ENCODE results near the gene PI16.
"Not testable (repeated sequence)": the region's sequence is repeated elsewhere in the genome, so short reads cannot be mapped to it uniquely, and the experiment has no call there.

PI16 gene

DNA sequence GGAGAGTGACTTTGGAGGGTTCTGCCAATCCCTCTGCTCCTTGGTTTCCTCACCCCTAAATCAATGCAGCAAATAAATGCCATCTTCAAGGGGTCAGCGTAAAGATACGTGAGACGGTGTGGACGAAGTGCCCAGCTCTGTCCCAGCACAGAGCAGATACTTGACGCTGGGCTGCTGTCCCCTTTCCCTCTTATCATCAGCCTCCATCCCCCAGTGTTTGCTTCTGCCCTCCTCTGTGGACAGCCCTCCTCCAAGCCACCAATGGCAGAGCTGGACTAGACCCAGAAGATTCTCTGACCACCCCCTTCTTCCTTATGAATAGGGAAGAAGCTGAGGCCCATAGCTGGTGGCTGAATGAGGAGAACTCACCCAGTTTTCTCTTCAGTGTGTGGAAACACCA lies 17.7 kb upstream of the PI16 start:
- no peak overlapping the region for H3K27ac ChIP-seq
- TF ChIP-seq, protein P1, sequence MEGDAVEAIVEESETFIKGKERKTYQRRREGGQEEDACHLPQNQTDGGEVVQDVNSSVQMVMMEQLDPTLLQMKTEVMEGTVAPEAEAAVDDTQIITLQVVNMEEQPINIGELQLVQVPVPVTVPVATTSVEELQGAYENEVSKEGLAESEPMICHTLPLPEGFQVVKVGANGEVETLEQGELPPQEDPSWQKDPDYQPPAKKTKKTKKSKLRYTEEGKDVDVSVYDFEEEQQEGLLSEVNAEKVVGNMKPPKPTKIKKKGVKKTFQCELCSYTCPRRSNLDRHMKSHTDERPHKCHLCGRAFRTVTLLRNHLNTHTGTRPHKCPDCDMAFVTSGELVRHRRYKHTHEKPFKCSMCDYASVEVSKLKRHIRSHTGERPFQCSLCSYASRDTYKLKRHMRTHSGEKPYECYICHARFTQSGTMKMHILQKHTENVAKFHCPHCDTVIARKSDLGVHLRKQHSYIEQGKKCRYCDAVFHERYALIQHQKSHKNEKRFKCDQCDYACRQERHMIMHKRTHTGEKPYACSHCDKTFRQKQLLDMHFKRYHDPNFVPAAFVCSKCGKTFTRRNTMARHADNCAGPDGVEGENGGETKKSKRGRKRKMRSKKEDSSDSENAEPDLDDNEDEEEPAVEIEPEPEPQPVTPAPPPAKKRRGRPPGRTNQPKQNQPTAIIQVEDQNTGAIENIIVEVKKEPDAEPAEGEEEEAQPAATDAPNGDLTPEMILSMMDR (IDR thresholded peaks at IDR 0.05), result no peak
- no peak for TF ChIP-seq ZFX (IDR thresholded peaks at IDR 0.05; ENCODE audit: borderline replicate concordance)

- no peak overlapping the region for H3K27ac ChIP-seq
- TF ChIP-seq ZFX (IDR thresholded peaks at IDR 0.05; ENCODE audit: borderline replicate concordance), result no peak
- TF ChIP-seq, protein P1 (IDR thresholded peaks at IDR 0.05), result no peak
Observed at GRCh38 chr6:36937896-36938295, 16.6 kb upstream of the PI16 start.

DNA sequence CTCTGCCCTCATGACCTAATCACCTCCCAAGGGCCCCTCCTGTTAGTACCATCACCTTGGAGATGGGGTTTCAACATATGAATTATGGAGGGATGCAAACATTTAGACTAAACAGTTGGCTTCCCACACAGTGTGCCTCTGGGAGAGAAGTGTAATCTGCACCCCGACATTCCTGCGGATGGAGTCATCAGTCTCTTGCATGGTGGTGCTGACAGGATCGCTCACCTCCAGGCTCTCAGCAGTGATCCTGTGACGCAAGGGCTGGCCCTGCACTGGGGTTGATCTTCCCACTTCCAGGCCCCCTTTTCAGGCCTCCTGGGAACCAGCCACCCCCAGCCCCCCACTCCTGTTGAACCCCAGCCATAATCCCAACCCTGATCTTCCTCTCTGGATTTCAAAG lies 16.0 kb upstream of the PI16 start:
- no peak overlapping the region for H3K27ac ChIP-seq

DNA sequence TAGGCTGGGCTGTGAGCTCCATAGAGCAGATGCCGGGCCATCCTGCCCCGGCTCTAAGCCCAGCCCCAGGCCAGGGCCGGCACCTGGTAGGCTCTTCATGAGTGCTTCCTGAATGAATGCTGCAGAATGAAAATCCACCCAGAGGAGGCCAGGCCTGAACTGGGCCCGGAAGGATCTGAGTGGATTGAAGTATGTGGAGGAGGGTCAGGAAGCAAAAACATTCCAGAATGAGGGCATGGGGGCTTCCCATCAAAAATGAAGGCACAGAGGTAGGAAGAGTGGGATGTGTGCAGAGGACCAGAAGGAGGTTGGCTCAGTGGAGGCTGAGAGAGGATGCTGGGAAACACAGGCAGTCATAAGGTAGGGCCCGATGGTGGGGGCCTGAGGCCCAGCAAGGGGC lies 15.5 kb upstream of the PI16 start:
- H3K27ac ChIP-seq, result not testable (repeated sequence)

More for the DNA sequence above, 16.0 kb upstream of the PI16 start:
- no peak for TF ChIP-seq ZFX (IDR thresholded peaks at IDR 0.05; ENCODE audit: borderline replicate concordance)
- TF ChIP-seq, protein P1 (IDR thresholded peaks at IDR 0.05), result no peak

DNA sequence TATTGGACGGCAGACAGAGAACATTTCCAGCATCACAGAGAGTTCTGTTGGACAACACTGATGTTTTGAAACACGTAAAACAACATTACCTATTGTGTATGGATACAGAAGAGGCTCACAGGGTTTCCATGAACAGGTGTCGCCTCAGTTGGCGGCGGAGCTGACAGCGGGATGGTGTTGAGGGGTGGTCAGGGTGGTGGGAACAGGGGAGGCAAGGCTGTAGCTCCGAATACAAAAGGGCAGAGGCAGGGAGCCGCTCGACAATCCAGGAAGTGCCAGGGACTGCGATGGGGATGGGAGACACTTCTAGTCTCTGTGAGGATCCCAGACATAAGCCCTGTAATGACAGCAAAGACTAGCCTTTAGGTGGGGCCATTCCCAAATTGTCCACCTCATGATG lies 14.5 kb upstream of the PI16 start:
- TF ChIP-seq, protein P1 (IDR thresholded peaks at IDR 0.05), result no peak
- TF ChIP-seq ZFX (IDR thresholded peaks at IDR 0.05; ENCODE audit: borderline replicate concordance), result no peak
- no peak overlapping the region for H3K27ac ChIP-seq

- H3K27ac ChIP-seq, result not testable (repeated sequence)
Observed at GRCh38 chr6:36941561-36941960, 13.0 kb upstream of the PI16 start.

DNA sequence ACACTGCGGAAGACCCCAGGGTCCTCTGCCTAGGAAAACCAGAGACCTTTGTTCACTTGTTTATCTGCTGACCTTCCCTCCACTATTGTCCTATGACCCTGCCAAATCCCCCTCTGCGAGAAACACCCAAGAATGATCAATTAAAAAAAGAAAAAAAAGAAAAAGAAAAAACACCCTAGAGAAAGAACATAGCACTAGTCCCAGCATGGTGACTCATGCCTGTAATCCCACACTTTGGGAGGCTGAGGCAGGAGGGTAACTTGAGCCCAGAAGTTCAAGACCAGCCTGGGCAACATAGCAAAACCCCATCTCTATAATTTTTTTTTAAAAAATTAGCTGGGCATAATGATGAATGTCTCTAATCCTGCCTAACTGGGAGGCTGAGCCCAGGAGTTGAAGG lies 12.2 kb upstream of the PI16 start:
- H3K27ac ChIP-seq, result not testable (repeated sequence)

GRCh38 chr6:36944650-36945049 lies 9.9 kb upstream of the PI16 start:
- TF ChIP-seq, protein P1 (IDR thresholded peaks at IDR 0.05), result no peak
- no peak for TF ChIP-seq ZFX (IDR thresholded peaks at IDR 0.05; ENCODE audit: borderline replicate concordance)

DNA sequence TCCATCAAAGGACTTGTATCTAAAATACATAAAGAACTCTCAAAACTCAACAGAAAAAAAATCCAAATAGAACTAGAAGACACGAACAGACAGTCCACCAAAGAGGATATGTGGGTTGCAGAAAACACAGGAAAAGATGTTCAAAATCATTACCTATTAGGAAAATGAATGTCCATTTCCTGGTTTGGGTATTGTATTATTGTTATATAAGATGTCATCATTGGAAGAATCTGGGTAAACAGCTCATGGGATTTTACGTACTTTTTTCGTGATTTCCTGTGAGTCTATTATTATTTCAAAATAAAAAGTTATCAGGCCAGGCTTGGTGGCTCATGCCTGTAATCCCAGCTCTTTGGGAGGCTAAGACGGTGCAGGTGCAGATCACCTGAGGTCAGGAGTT lies 9.2 kb upstream of the PI16 start:
- H3K27ac ChIP-seq, result no peak overlapping the region
- TF ChIP-seq, protein P1 (IDR thresholded peaks at IDR 0.05), result no peak
- no peak for TF ChIP-seq ZFX (IDR thresholded peaks at IDR 0.05; ENCODE audit: borderline replicate concordance)

More at GRCh38 chr6:36944650-36945049, 9.9 kb upstream of the PI16 start:
- H3K27ac ChIP-seq, result no peak overlapping the region

Measured in 22Rv1 (cell line).